ENCODE measurements around the gene TMTC2.

Gene TMTC2

GRCh38 chr12:83089575-83089974, 402.9 kb downstream of the TMTC2 start:
- Histone ChIP-seq H3K36me3 (replicated peaks; ENCODE audit: low read depth, low read length) (no peaks in the 10 kb centered on the region), H3K9ac (ENCODE audit: low read length) (no peak overlapping the region), H3K4me2 (ENCODE audit: low read length) (no peak overlapping the region), H3K4me3 (ENCODE audit: low read length) (no peak overlapping the region), H3K27ac (ENCODE audit: low read length) (no peak overlapping the region), H4K20me1 (ENCODE audit: insufficient read depth, low read length) (no peaks in the 10 kb centered on the region), H3K27me3 (ENCODE audit: low read depth, low read length) (no peaks in the 10 kb centered on the region), H3K79me2 (ENCODE audit: low read length) (no peaks in the 10 kb centered on the region), H3K4me1 (ENCODE audit: low read length) (no peaks in the 10 kb centered on the region), H3K9me3 (ENCODE audit: insufficient read depth, low read length) (no peaks in the 10 kb centered on the region; the same call in 1 of the 2 replicates), H2AFZ (ENCODE audit: low read depth, low read length) (no peak overlapping the region)
- no peak for TF ChIP-seq CTCF (IDR thresholded peaks at IDR 0.05; ENCODE audit: low read depth, low read length)
- no peak for TF ChIP-seq EZH2phosphoT487 (IDR thresholded peaks at IDR 0.05; ENCODE audit: low read depth)

GRCh38 chr12:83092129-83092528, 405.4 kb downstream of the TMTC2 start:
- H3K27ac ChIP-seq (ENCODE audit: low read length), result no peak overlapping the region
- no peak overlapping the region for H2AFZ ChIP-seq (ENCODE audit: low read depth, low read length)
- no peaks in the 10 kb centered on the region; the same call in 1 of the 2 replicates for H3K9me3 ChIP-seq (ENCODE audit: insufficient read depth, low read length)
- H3K36me3 ChIP-seq (replicated peaks; ENCODE audit: low read depth, low read length), result no peaks in the 10 kb centered on the region
- TF ChIP-seq CTCF (IDR thresholded peaks at IDR 0.05; ENCODE audit: low read depth, low read length), result no peak
- TF ChIP-seq EZH2phosphoT487 (IDR thresholded peaks at IDR 0.05; ENCODE audit: low read depth), result no peak
- H3K4me2 ChIP-seq (ENCODE audit: low read length), result no peak overlapping the region
- H3K27me3 ChIP-seq (ENCODE audit: low read depth, low read length), result no peaks in the 10 kb centered on the region
- H4K20me1 ChIP-seq (ENCODE audit: insufficient read depth, low read length), result no peaks in the 10 kb centered on the region
- no peak overlapping the region for H3K4me3 ChIP-seq (ENCODE audit: low read length)
- H3K79me2 ChIP-seq (ENCODE audit: low read length), result no peaks in the 10 kb centered on the region
- H3K9ac ChIP-seq (ENCODE audit: low read length), result no peak overlapping the region
- H3K4me1 ChIP-seq (ENCODE audit: low read length), result no peaks in the 10 kb centered on the region

GRCh38 chr12:83092606-83093005, 405.9 kb downstream of the TMTC2 start:
- no peak overlapping the region for H3K27ac ChIP-seq (ENCODE audit: low read length)
- no peak overlapping the region for H3K4me2 ChIP-seq (ENCODE audit: low read length)
- no peak overlapping the region for H3K9ac ChIP-seq (ENCODE audit: low read length)
- no peaks in the 10 kb centered on the region; the same call in 1 of the 2 replicates for H3K9me3 ChIP-seq (ENCODE audit: insufficient read depth, low read length)
- no peaks in the 10 kb centered on the region for H3K79me2 ChIP-seq (ENCODE audit: low read length)
- no peaks in the 10 kb centered on the region for H3K27me3 ChIP-seq (ENCODE audit: low read depth, low read length)
- H3K36me3 ChIP-seq (replicated peaks; ENCODE audit: low read depth, low read length), result no peaks in the 10 kb centered on the region
- no peak for TF ChIP-seq EZH2phosphoT487 (IDR thresholded peaks at IDR 0.05; ENCODE audit: low read depth)
- TF ChIP-seq CTCF (IDR thresholded peaks at IDR 0.05; ENCODE audit: low read depth, low read length), result no peak
- H3K4me3 ChIP-seq (ENCODE audit: low read length), result no peak overlapping the region
- H3K4me1 ChIP-seq (ENCODE audit: low read length), result no peaks in the 10 kb centered on the region
- H2AFZ ChIP-seq (ENCODE audit: low read depth, low read length), result no peak overlapping the region
- H4K20me1 ChIP-seq (ENCODE audit: insufficient read depth, low read length), result no peaks in the 10 kb centered on the region

GRCh38 chr12:83093426-83093825, 406.7 kb downstream of the TMTC2 start:
- Histone ChIP-seq H3K79me2 (ENCODE audit: low read length) (no peaks in the 10 kb centered on the region), H4K20me1 (ENCODE audit: insufficient read depth, low read length) (no peaks in the 10 kb centered on the region), H3K9me3 (ENCODE audit: insufficient read depth, low read length) (no peaks in the 10 kb centered on the region; the same call in 1 of the 2 replicates), H3K36me3 (replicated peaks; ENCODE audit: low read depth, low read length) (no peaks in the 10 kb centered on the region), H3K4me3 (ENCODE audit: low read length) (no peak overlapping the region), H3K27me3 (ENCODE audit: low read depth, low read length) (no peaks in the 10 kb centered on the region), H3K4me1 (ENCODE audit: low read length) (no peaks in the 10 kb centered on the region), H3K9ac (ENCODE audit: low read length) (no peak overlapping the region), H3K27ac (ENCODE audit: low read length) (no peak overlapping the region), H2AFZ (ENCODE audit: low read depth, low read length) (no peak overlapping the region), H3K4me2 (ENCODE audit: low read length) (no peak overlapping the region)
- TF ChIP-seq EZH2phosphoT487 (IDR thresholded peaks at IDR 0.05; ENCODE audit: low read depth) (no peak), CTCF (IDR thresholded peaks at IDR 0.05; ENCODE audit: low read depth, low read length) (no peak)
